ENCODE results near the gene MYO6. TPM values are rescaled to one million over a fixed set of nuclear protein-coding genes. Genes with fewer than 3 reads are reported as not detected.

The MYO6 gene
- total RNA-seq, 1 donor = 16.4 TPM

DNA sequence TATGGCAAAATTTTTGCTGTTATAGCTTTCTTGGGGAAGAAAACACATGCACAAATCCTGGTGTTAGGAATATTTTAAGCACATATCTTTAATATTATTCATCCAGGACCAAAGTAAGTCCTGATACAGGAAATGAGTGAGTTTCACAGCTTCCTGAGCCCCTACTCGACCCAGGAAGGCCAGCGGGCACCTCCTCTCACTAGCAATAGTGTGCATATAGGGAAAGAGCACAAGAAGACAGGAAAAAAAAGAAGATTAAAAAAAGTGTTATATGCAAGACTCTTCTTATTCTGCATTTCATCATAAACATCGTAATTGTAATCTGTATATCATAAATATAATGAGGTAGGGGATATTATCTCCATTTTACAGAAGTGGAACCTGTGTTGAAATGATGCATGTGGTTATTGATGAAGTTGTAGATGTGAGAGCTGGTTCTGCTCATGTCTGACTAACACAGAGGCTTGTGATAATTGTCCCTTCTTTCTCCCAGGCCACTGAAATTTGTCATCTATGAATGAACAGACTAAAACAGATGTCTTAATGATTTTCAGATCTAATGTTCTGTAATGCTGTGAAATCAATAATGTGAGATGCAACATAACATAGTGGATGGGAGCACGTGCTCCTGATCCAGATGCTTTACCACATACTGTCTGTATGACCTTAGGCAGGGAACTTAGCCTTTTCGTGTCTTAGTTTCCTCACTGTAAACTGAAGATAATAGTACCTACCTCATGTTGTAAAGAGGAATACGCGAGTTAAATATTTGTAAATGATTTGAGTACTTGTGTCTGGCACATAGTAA lies 101.2 kb downstream of the MYO6 start:
- H3K4me3 ChIP-seq (ENCODE audit: low read depth, low read length) = no peak overlapping the region
- TF ChIP-seq, protein P1, sequence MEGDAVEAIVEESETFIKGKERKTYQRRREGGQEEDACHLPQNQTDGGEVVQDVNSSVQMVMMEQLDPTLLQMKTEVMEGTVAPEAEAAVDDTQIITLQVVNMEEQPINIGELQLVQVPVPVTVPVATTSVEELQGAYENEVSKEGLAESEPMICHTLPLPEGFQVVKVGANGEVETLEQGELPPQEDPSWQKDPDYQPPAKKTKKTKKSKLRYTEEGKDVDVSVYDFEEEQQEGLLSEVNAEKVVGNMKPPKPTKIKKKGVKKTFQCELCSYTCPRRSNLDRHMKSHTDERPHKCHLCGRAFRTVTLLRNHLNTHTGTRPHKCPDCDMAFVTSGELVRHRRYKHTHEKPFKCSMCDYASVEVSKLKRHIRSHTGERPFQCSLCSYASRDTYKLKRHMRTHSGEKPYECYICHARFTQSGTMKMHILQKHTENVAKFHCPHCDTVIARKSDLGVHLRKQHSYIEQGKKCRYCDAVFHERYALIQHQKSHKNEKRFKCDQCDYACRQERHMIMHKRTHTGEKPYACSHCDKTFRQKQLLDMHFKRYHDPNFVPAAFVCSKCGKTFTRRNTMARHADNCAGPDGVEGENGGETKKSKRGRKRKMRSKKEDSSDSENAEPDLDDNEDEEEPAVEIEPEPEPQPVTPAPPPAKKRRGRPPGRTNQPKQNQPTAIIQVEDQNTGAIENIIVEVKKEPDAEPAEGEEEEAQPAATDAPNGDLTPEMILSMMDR (IDR thresholded peaks at IDR 0.05; ENCODE audit: insufficient read depth, low read length) = no peak
- DNase-seq (ENCODE audit: low read depth) = no peak

DNA sequence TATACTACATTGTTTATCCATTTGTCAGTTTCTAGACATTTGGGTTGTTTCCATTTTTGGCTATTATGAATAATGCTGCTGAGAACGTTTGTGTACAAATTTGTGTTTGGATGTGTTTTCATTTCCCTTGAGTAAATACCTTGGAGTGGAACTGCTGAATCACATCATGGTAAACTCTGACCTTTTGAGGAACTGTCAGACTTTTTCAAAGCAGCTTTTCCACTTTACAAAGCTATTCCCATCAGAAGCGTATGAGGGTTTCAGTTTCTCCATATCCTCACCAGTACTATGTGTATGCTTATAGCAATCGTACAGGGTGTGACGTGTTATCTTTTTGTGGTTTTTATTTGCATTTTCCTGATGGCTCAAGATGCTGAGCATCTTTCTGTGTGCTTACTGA lies 103.7 kb downstream of the MYO6 start:
- TF ChIP-seq, protein P1 (IDR thresholded peaks at IDR 0.05; ENCODE audit: insufficient read depth, low read length) = no peak
- no peak for DNase-seq (ENCODE audit: low read depth)
- no peak overlapping the region for H3K4me3 ChIP-seq (ENCODE audit: low read depth, low read length)

DNA sequence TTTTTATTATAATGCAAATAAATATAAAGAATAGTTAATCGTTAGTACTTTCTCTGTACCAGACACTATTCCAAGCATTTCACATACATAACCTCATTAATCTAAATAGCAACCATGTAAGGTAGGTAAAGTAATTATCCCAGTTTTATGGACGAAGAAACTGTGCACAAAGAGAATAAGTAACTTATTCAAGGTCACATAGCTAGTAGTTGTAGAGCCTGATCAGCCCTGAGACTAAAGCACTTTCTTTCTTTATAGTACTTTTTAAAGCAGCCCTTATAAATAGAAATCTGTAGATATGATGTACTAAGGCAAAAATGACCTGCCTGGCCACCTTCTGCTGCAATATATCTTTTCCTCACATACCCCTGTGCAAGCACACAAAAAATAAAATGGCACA lies 104.8 kb downstream of the MYO6 start:
- H3K4me3 ChIP-seq (ENCODE audit: low read depth, low read length) = no peak overlapping the region
- no peak for DNase-seq (ENCODE audit: low read depth)
- TF ChIP-seq, protein P1 (IDR thresholded peaks at IDR 0.05; ENCODE audit: insufficient read depth, low read length) = no peak

DNA sequence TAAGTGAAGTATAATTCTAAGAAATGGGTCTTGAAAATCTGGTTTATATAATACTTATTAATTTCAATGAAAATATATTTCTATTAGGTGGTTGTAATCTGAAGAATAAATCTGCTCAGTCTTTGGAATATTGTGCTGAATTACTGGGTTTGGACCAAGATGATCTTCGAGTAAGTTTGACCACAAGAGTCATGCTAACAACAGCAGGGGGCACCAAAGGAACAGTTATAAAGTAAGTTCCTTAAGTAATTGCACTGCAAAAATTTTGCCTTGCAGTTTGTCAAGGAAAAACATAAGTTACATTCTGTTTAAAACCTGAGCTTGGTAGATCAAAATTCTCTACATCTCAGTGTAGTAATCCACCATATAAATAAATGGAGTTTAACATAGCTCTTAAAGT lies 106.0 kb downstream of the MYO6 start:
- TF ChIP-seq, protein P1 (IDR thresholded peaks at IDR 0.05; ENCODE audit: insufficient read depth, low read length) = peak; percentile 56
- H3K4me3 ChIP-seq (ENCODE audit: low read depth, low read length) = no peak overlapping the region
- peak; percentile 71 for DNase-seq (ENCODE audit: low read depth)

DNA sequence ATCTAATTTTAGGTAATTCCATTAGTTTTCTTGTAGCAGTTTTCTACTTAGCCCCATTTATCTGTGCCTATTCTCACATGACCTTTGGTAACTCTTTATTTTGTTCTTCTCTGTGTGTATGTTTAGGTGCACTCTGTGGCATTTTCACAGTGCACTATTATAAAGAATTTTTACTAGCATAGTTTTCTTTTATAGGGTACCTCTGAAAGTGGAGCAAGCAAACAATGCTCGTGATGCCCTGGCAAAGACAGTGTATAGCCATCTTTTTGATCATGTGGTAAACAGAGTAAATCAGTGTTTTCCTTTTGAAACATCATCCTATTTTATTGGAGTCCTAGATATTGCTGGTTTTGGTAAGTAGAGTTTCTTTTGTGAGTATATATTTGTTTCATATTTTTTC lies 107.9 kb downstream of the MYO6 start:
- H3K4me3 ChIP-seq (ENCODE audit: low read depth, low read length) = no peak overlapping the region
- DNase-seq (ENCODE audit: low read depth) = no peak
- TF ChIP-seq, protein P1 (IDR thresholded peaks at IDR 0.05; ENCODE audit: insufficient read depth, low read length) = no peak

DNA sequence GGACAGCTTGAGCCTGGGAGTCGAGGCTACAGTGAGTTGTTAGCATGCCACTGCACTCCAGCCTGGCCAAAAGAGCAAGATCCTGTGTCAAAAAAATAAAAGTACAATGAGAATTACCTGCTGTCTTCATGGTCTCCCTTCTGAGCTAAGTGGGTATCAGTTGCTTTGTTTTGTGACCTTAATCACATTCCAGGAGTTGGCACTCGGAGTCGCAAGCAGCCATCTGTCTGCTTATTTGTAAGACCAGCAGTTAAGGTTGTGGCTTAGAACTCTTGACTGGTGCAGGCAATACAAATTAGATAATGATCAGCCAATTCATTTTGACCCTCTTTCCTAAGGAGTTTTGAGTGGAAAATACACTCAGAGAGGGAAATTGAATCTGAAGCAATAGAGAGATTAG lies 114.0 kb downstream of the MYO6 start:
- DNase-seq (ENCODE audit: low read depth) = no peak
- TF ChIP-seq, protein P1 (IDR thresholded peaks at IDR 0.05; ENCODE audit: insufficient read depth, low read length) = no peak
- no peak overlapping the region for H3K4me3 ChIP-seq (ENCODE audit: low read depth, low read length)

DNA sequence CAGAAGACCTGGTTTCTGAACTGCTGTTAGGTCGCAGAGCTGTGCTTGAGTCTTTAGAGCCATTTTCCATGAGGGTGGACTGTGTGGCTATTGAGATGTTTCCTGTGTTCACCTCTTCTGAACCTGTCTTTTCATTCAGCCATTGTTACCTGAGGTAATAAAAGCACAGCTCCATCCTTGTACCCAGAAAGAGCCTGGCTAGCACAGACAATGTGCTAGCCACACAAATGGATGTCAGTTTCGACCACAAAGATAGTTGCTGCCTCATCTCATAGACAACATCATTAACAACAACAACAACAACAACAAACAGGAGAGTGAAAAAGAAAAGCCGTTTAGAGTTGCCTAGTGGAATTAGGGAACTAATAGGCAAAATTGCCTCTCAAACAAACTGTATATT lies 114.7 kb downstream of the MYO6 start:
- no peak overlapping the region for H3K4me3 ChIP-seq (ENCODE audit: low read depth, low read length)
- TF ChIP-seq, protein P1 (IDR thresholded peaks at IDR 0.05; ENCODE audit: insufficient read depth, low read length) = no peak
- no peak for DNase-seq (ENCODE audit: low read depth)

Data from fibroblast of the aortic adventitia (primary cell).